Measurements from ENCODE around the gene CEP63.

CEP63 gene

DNA sequence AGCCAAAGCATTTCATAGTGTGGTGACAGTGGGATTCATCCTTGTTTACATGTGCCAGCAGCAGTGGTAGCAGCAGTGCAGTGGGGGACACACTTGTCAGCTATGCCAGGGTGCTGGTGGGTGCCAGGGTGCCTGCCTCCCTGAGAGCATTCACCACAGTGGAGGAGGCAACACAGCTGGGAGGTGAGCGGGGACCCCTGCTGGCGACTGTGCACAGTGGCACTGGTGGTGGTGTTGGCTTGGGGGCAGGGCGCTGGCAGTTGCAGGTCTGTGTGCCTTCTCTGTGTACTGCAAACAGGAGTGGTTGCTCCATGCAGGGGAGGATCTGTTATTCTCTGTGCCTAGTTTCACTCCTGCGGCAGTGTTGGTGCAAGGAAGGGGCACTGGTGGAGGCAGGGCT is 41.2 kb downstream of the CEP63 start:
- H3K27ac ChIP-seq (ENCODE audit: poor library complexity, severe bottlenecking): no peak overlapping the region
- no peaks in the 10 kb centered on the region for H3K4me1 ChIP-seq (ENCODE audit: insufficient read depth, poor library complexity, severe bottlenecking)
- peak; percentile 49 for DNase-seq (ENCODE audit: low spot score)
- peaks cover 3% of the 10 kb centered on the region for H3K9me3 ChIP-seq (ENCODE audit: severe bottlenecking)
- no peaks in the 10 kb centered on the region for H3K36me3 ChIP-seq (ENCODE audit: low read depth)
- TF ChIP-seq, protein P1, sequence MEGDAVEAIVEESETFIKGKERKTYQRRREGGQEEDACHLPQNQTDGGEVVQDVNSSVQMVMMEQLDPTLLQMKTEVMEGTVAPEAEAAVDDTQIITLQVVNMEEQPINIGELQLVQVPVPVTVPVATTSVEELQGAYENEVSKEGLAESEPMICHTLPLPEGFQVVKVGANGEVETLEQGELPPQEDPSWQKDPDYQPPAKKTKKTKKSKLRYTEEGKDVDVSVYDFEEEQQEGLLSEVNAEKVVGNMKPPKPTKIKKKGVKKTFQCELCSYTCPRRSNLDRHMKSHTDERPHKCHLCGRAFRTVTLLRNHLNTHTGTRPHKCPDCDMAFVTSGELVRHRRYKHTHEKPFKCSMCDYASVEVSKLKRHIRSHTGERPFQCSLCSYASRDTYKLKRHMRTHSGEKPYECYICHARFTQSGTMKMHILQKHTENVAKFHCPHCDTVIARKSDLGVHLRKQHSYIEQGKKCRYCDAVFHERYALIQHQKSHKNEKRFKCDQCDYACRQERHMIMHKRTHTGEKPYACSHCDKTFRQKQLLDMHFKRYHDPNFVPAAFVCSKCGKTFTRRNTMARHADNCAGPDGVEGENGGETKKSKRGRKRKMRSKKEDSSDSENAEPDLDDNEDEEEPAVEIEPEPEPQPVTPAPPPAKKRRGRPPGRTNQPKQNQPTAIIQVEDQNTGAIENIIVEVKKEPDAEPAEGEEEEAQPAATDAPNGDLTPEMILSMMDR (IDR thresholded peaks at IDR 0.05; ENCODE audit: poor library complexity, severe bottlenecking): no peak
- ATAC-seq (ENCODE audit: low read depth): no peak
- H3K4me3 ChIP-seq (ENCODE audit: severe bottlenecking): no peak overlapping the region
- no peaks in the 10 kb centered on the region for H3K27me3 ChIP-seq (ENCODE audit: insufficient read depth, poor library complexity, severe bottlenecking)

DNA sequence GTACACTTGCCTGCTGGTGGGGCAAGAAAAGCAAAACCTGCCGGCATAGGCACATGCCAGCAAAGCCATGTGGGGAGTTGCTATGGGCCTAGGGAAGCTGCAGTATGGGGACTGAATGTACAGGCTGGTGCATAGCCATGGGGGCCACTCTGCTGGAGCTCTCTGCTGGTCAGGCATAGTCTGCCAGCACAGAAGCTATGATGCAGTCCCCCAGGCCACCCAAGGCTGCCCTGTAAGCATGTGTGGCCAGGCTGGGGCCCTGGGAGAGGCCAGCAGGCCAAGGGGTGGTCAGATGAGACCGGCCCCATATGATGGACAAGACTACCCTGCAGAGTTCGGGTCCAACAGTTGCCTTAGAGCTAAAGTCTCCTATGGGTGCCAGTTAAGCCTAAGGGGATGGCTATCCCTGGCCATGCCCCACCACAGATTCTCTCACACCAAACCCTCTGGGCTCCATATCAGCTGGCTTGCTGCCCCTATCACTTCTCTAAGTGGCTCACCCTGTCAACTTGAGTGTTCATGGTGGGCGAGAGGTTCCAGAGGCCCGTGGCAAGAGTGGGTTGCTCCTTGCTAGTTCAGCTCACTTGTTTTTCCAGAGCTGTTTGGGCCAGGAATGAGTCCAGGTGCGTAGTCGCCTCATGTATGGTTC is 41.8 kb downstream of the CEP63 start:
- DNase-seq (ENCODE audit: low spot score) (no peak), ATAC-seq (ENCODE audit: low read depth) (no peak)
- Histone ChIP-seq H3K4me1 (ENCODE audit: insufficient read depth, poor library complexity, severe bottlenecking) (no peaks in the 10 kb centered on the region), H3K27ac (ENCODE audit: poor library complexity, severe bottlenecking) (no peak overlapping the region), H3K9me3 (ENCODE audit: severe bottlenecking) (peaks cover 2% of the 10 kb centered on the region), H3K36me3 (ENCODE audit: low read depth) (peaks cover 2% of the 10 kb centered on the region; the same call in 1 of the 2 replicates), H3K4me3 (ENCODE audit: severe bottlenecking) (no peak overlapping the region), H3K27me3 (ENCODE audit: insufficient read depth, poor library complexity, severe bottlenecking) (no peaks in the 10 kb centered on the region)
- TF ChIP-seq, protein P1 (IDR thresholded peaks at IDR 0.05; ENCODE audit: poor library complexity, severe bottlenecking): no peak

DNA sequence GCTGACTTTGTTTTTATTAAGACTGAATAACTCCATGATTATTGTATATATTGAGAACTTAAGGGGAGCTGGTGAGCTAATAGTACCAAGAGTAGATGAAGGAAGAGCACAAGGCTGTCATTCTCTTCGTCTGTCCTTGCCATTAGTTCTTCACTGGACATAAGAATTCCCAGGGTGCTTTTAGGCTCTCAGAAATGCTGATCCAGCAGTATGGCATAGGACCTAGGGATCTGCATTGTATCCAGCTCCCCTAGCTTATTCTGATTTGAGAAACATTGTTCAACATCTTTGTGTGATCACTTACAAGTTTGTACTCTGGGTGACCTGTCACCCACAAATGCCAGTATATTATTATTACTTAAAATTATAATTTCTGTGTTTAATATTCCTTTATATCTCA is 47.6 kb downstream of the CEP63 start:
- no peaks in the 10 kb centered on the region for H3K9me3 ChIP-seq (ENCODE audit: severe bottlenecking)

DNA sequence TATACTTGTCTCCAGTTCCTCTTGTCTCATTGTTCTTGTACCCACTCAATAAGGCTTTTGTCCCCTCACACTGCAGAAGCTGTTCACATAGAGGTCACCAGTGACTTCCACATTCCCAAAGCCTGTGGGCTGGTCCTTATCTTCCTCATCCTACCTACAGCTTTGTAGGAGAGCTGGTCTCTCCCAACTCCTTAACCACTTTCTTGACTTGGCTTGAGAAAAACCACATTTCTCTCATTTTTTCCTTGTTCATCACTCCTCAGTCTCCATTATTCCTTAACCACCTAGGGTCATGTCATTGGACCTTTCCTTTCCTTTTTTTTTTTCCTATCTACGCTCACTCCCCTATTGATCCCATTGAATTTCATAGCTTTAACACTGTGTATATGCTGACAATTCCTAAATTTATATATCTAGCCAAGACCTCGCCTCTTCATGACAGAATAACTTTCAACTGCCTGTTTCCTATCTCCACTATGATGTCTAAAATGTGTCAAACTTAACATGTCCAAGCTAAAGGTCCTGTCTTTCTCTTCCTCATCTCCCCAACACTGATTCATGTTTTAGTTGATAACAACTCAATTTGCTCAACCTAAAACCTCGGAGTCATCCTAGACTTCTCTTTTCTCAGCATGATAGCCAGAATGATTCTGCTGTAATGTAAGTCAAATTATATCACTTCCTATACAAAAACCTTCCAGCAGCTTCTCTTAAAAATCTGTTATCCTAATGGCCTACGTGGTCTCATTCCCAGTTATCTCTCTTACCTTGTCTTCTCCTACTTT is 49.5 kb downstream of the CEP63 start:
- Histone ChIP-seq H3K4me3 (ENCODE audit: severe bottlenecking) (no peak overlapping the region), H3K27me3 (ENCODE audit: insufficient read depth, poor library complexity, severe bottlenecking) (no peaks in the 10 kb centered on the region), H3K9me3 (ENCODE audit: severe bottlenecking) (no peaks in the 10 kb centered on the region), H3K27ac (ENCODE audit: poor library complexity, severe bottlenecking) (no peak overlapping the region), H3K4me1 (ENCODE audit: insufficient read depth, poor library complexity, severe bottlenecking) (no peaks in the 10 kb centered on the region), H3K36me3 (ENCODE audit: low read depth) (peaks cover 22% of the 10 kb centered on the region)
- DNase-seq (ENCODE audit: low spot score) (no peak), ATAC-seq (ENCODE audit: low read depth) (no peak)
- TF ChIP-seq, protein P1 (IDR thresholded peaks at IDR 0.05; ENCODE audit: poor library complexity, severe bottlenecking): no peak

More for the DNA sequence above, 47.6 kb downstream of the CEP63 start:
- TF ChIP-seq, protein P1 (IDR thresholded peaks at IDR 0.05; ENCODE audit: poor library complexity, severe bottlenecking): no peak
- Histone ChIP-seq H3K4me1 (ENCODE audit: insufficient read depth, poor library complexity, severe bottlenecking) (no peaks in the 10 kb centered on the region), H3K27ac (ENCODE audit: poor library complexity, severe bottlenecking) (no peak overlapping the region), H3K4me3 (ENCODE audit: severe bottlenecking) (no peak overlapping the region), H3K27me3 (ENCODE audit: insufficient read depth, poor library complexity, severe bottlenecking) (no peaks in the 10 kb centered on the region), H3K36me3 (ENCODE audit: low read depth) (peaks cover 14% of the 10 kb centered on the region)
- DNase-seq (ENCODE audit: low spot score) (no peak), ATAC-seq (ENCODE audit: low read depth) (no peak)

DNA sequence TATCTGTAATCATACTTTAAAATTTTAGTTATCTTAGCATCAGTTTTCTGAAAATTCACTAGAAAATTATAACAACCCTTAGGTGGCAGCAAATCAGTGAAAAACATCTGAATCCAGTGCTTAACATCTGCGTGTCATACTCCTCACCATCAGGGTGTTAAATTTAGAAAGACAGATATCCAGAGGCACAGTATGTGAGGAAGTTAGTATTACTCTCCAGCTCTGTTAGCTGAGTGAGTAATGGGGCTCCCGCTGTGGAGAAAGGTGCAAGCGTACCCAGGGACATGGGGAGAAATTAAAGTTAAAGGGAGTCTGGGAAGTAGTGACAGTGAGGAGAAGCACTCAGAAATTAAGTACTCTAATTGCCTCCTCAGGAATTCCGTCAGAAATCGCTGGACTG is 50.9 kb downstream of the CEP63 start:
- H3K4me1 ChIP-seq (ENCODE audit: insufficient read depth, poor library complexity, severe bottlenecking): no peaks in the 10 kb centered on the region

More for the DNA sequence above, 50.9 kb downstream of the CEP63 start:
- Histone ChIP-seq H3K9me3 (ENCODE audit: severe bottlenecking) (no peaks in the 10 kb centered on the region), H3K4me3 (ENCODE audit: severe bottlenecking) (no peak overlapping the region), H3K27me3 (ENCODE audit: insufficient read depth, poor library complexity, severe bottlenecking) (no peaks in the 10 kb centered on the region), H3K27ac (ENCODE audit: poor library complexity, severe bottlenecking) (no peak overlapping the region), H3K36me3 (ENCODE audit: low read depth) (peaks cover 22% of the 10 kb centered on the region)
- ATAC-seq (ENCODE audit: low read depth) (no peak), DNase-seq (ENCODE audit: low spot score) (no peak)
- TF ChIP-seq, protein P1 (IDR thresholded peaks at IDR 0.05; ENCODE audit: poor library complexity, severe bottlenecking): no peak

Measured in RWPE2 (cell line).